Endothelial cell of umbilical vein (primary cell): Measurements from ENCODE around the gene CAPG. TPM values are rescaled to one million over a fixed set of nuclear protein-coding genes. Genes with fewer than 3 reads are reported as not detected.

Experiments
- BruUV-seq: library from RNA; stranded (reverse); fragments of 400-500 nt; replicated peaks from 2 replicates; lab custom pipeline; 2021; lab: Mats Ljungman, UMichigan
- CTCF ChIA-PET: fragments of 300-600, 350-600 bp; sonication (Branson Sonifier 250); formaldehyde crosslinking; loops from one replicate; lab custom pipeline; 2021; ENCODE audit warnings: antibody characterized with exemption, inconsistent platforms; lab: Charles Lee
- POLR2A ChIA-PET: fragments of 300-600, 350-600 bp; sonication (Branson Sonifier 250); formaldehyde crosslinking; loops from one replicate; lab custom pipeline; 2021; ENCODE audit warnings: antibody characterized with exemption, inconsistent platforms; lab: Charles Lee
- DNase-seq: peaks from one replicate; pipeline ENCODE4 v3.0.0-alpha.2; 2011; ENCODE audit warnings: low read depth, low spot score
- FAIRE-seq: peaks from 2 replicates; lab custom pipeline; 2011; peaks lifted over from hg19 to GRCh38; lab: Jason Lieb, UNC
- H2AFZ ChIP-seq: 2 replicates; pipeline ENCODE4 v1.6.0; 2012; ENCODE audit warnings: low read depth, low read length, control low read depth, inconsistent platforms
- H3K27ac ChIP-seq: 2 replicates; pipeline ENCODE4 v1.5.1; 2011; ENCODE audit warnings: low read depth, mild to moderate bottlenecking, control low read depth, low read length, moderate library complexity; ENCODE audit not compliant: insufficient read depth
- H3K27me3 ChIP-seq, 2 experiments: 2 replicates each; pipeline versions ENCODE4 v1.6.0 to v1.6.1; 2011; ENCODE audit warnings: low read length in 2 of 2, mixed read lengths in 1 of 2; ENCODE audit not compliant: control insufficient read depth in 2 of 2, insufficient read depth in 2 of 2
- H3K36me3 ChIP-seq, 2 experiments: 2 replicates in 1 of 2; 3 replicates in 1 of 2; pipeline ENCODE4 v1.5.1; 2011; ENCODE audit warnings: low read length in 2 of 2, mild to moderate bottlenecking in 1 of 2, moderate library complexity in 1 of 2; ENCODE audit not compliant: control insufficient read depth in 2 of 2, insufficient read depth in 2 of 2; ENCODE audit errors: extremely low read depth in 1 of 2
- H3K4me1 ChIP-seq: 3 replicates; pipeline ENCODE4 v1.5.1; 2011; ENCODE audit warnings: mild to moderate bottlenecking, low read length; ENCODE audit not compliant: control insufficient read depth, insufficient read depth; ENCODE audit errors: extremely low read depth
- H3K4me2 ChIP-seq: 2 replicates; pipeline ENCODE4 v1.6.1; 2011; ENCODE audit warnings: low read length, control low read depth, mixed read lengths; ENCODE audit not compliant: insufficient read depth
- H3K4me3 ChIP-seq, 3 experiments: fragments of 200-600 bp in 1 of 3; sonication (generic), shearing (Covaris generic) in 1 of 3; replicated peaks in 1 of 3; 2 replicates each; pipeline ENCODE4 v1.5.1; 2011 to 2016; ENCODE audit warnings: control low read depth in 3 of 3, low read length in 3 of 3, mild to moderate bottlenecking in 2 of 3, inconsistent platforms in 1 of 3, low read depth in 1 of 3, moderate library complexity in 1 of 3; ENCODE audit not compliant: insufficient read depth in 1 of 3
- H3K79me2 ChIP-seq: 2 replicates; pipeline ENCODE4 v1.6.0; 2012; ENCODE audit warnings: low read length, inconsistent platforms; ENCODE audit not compliant: control insufficient read depth, insufficient read depth
- H3K9ac ChIP-seq: replicated peaks from 2 replicates; pipeline ENCODE3; 2011; ENCODE audit warnings: low read length, control low read depth; ENCODE audit not compliant: insufficient read depth; ENCODE audit errors: extremely low read depth
- H3K9me1 ChIP-seq: replicated peaks from 3 replicates; pipeline ENCODE4 v1.6.0; 2011; ENCODE audit warnings: mild to moderate bottlenecking, low read length; ENCODE audit not compliant: control insufficient read depth, insufficient read depth; ENCODE audit errors: extremely low read depth
- H3K9me3 ChIP-seq: replicated peaks from 2 replicates; pipeline ENCODE4 v1.5.1; 2012; ENCODE audit warnings: low read length, inconsistent platforms; ENCODE audit not compliant: control insufficient read depth, insufficient read depth
- H4K20me1 ChIP-seq: replicated peaks from 2 replicates; pipeline ENCODE3; 2011; ENCODE audit warnings: mild to moderate bottlenecking, low read length; ENCODE audit not compliant: control insufficient read depth, insufficient read depth; ENCODE audit errors: extremely low read depth
- EZH2 ChIP-seq: IDR thresholded peaks from 2 replicates; pipeline ENCODE4 v1.6.1; 2012; ENCODE audit warnings: borderline replicate concordance, low read depth, mild to moderate bottlenecking, moderate library complexity, low read length, inconsistent platforms; ENCODE audit not compliant: severe bottlenecking
- FOS ChIP-seq: IDR thresholded peaks from 2 replicates; pipeline ENCODE4 v1.6.1; 2011; ENCODE audit warnings: mild to moderate bottlenecking, low read length, moderate library complexity, borderline replicate concordance; ENCODE audit not compliant: insufficient read depth
- GATA2 ChIP-seq: IDR thresholded peaks from 2 replicates; pipeline ENCODE4 v1.7.0; 2011; ENCODE audit warnings: low read depth, mild to moderate bottlenecking, moderate library complexity, mixed read lengths, low read length; ENCODE audit not compliant: insufficient read length, insufficient read depth
- JUN ChIP-seq: IDR thresholded peaks from 2 replicates; pipeline ENCODE4 v1.6.1; 2011; ENCODE audit warnings: borderline replicate concordance, low read depth; ENCODE audit not compliant: insufficient read length, insufficient read depth
- MYC ChIP-seq: IDR thresholded peaks from one replicate; pipeline ENCODE4 v1.6.1; 2011; ENCODE audit warnings: mild to moderate bottlenecking, low read depth, low read length
- POLR2A ChIP-seq: IDR thresholded peaks from 2 replicates; pipeline ENCODE4 v1.6.1; 2012; ENCODE audit warnings: low read depth, mild to moderate bottlenecking, control low read depth, low read length
- POLR2AphosphoS5 ChIP-seq: IDR thresholded peaks from 2 replicates; pipeline ENCODE4 v1.6.1; 2012; ENCODE audit warnings: low read depth, mild to moderate bottlenecking, control low read depth, low read length, moderate library complexity; ENCODE audit not compliant: insufficient read depth
- dilution Hi-C: fragments of 300-500 bp; cut with MboI; formaldehyde crosslinking; loops from one replicate; pipeline ENCODE4 v1.15.0; 2019; ENCODE audit warnings: low sequenced_read_pairs; ENCODE audit not compliant: extremely low pct_ligation_motif_present
- intact Hi-C: fragments of 100-400 bp; cut with micrococcal nuclease; formaldehyde crosslinking; loops from one replicate; pipeline ENCODE4 v1.10.0; 2022
- polyA plus RNA-seq, 4 experiments: library from polyadenylated mRNA; depleted of rRNA in 3 of 4; stranded (reverse) in 3 of 4; unstranded in 1 of 4; fragments of >200 nt; gene quantifications; 2 replicates each; pipeline versions ENCODE4 v1.2.1 to v1.2.3, GENCODE V29; 2011 to 2012; ENCODE audit warnings: missing spikeins in 1 of 4
- total RNA-seq: library from RNA; stranded (reverse); gene quantifications from 2 replicates; pipeline ENCODE4 v1.2.3, GENCODE V29; 2021
- TF ChIP-seq, protein P1 (sequence below): IDR thresholded peaks from 2 replicates; pipeline ENCODE4 v1.6.1; 2011; ENCODE audit not compliant: insufficient read depth, insufficient read length
- TF ChIP-seq, protein P2 (sequence below), 2 donors: IDR thresholded peaks; 1 replicate in 1 of 2; 2 replicates in 1 of 2; pipeline ENCODE4 v1.5.1; 2011; ENCODE audit warnings: low read length in 2 of 2, mild to moderate bottlenecking in 2 of 2, moderate library complexity in 2 of 2, control low read depth in 1 of 2, inconsistent platforms in 1 of 2, low read depth in 1 of 2; ENCODE audit not compliant: insufficient read depth in 1 of 2; ENCODE audit errors: extremely low read depth in 1 of 2

Gene CAPG
- total and polyA plus RNA-seq, 2 donors (not counting 3 experiments of a cell fraction or from before 2014, with no cell fraction given) = 107 to 115 TPM

DNA sequence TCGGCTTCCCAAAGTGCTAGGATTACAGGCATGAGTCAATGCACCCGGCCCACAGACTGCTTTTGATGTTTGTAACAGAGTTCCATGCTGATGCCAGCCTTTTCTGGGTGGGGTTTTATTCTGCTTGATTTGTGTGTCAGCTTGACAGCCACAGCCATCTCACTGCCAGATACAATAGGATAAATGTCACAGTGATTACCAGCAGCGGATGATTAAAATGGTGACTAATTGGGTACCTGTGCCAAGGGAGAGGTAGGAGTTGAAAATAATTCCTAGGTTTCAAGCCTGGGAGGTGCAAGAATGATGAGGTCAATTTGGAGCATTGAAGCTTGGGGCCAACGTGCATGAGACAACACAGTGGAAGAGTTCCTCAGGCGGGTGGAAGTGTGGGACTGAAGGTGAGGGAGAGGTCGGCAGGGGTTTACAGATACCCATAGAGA lies 47.7 kb upstream of the CAPG start:
- H3K4me1 ChIP-seq = no peaks in the 10 kb centered on the region
- CTCF ChIA-PET = interaction anchor here (0.6 to 0.8 kb wide), 2 partner anchors 33 to 71 kb away, joined by 3 to 4 read pairs; no protein-coding TSS in a partner anchor
- H3K79me2 ChIP-seq = no peaks in the 10 kb centered on the region
- POLR2A ChIA-PET = no interaction called here
- BruUV-seq = no TSS peak
- H3K27ac ChIP-seq = no peak overlapping the region
- TF ChIP-seq, protein P1, sequence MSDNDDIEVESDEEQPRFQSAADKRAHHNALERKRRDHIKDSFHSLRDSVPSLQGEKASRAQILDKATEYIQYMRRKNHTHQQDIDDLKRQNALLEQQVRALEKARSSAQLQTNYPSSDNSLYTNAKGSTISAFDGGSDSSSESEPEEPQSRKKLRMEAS = no peak
- no peak for TF ChIP-seq JUN
- no peak for TF ChIP-seq EZH2
- TF ChIP-seq, protein P2, sequence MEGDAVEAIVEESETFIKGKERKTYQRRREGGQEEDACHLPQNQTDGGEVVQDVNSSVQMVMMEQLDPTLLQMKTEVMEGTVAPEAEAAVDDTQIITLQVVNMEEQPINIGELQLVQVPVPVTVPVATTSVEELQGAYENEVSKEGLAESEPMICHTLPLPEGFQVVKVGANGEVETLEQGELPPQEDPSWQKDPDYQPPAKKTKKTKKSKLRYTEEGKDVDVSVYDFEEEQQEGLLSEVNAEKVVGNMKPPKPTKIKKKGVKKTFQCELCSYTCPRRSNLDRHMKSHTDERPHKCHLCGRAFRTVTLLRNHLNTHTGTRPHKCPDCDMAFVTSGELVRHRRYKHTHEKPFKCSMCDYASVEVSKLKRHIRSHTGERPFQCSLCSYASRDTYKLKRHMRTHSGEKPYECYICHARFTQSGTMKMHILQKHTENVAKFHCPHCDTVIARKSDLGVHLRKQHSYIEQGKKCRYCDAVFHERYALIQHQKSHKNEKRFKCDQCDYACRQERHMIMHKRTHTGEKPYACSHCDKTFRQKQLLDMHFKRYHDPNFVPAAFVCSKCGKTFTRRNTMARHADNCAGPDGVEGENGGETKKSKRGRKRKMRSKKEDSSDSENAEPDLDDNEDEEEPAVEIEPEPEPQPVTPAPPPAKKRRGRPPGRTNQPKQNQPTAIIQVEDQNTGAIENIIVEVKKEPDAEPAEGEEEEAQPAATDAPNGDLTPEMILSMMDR (IDR thresholded peaks at IDR 0.05; ENCODE audit: extremely low read depth in 1 of 2, insufficient read depth in 1 of 2, low read depth in 1 of 2, low read length in 2 of 2) = no peak
- TF ChIP-seq POLR2AphosphoS5 = no peak
- TF ChIP-seq POLR2A = no peak
- no peak for TF ChIP-seq GATA2
- TF ChIP-seq FOS = no peak
- TF ChIP-seq MYC = no peak
- H3K4me3 ChIP-seq = no peak overlapping the region
- no peaks in the 10 kb centered on the region for H3K9me1 ChIP-seq
- no peak overlapping the region for H3K9ac ChIP-seq
- no peak overlapping the region for H2AFZ ChIP-seq
- dilution Hi-C loops = no loop called here
- no peaks in the 10 kb centered on the region for H4K20me1 ChIP-seq
- DNase-seq (no peak), FAIRE-seq (no peak)
- no peaks in the 10 kb centered on the region for H3K27me3 ChIP-seq
- H3K36me3 ChIP-seq = no peaks in the 10 kb centered on the region
- no peak overlapping the region for H3K4me2 ChIP-seq
- intact Hi-C loops = no loop called here
- H3K9me3 ChIP-seq = no peaks in the 10 kb centered on the region
